ENCODE results near the gene SRRT. TPM values are rescaled to one million over a fixed set of nuclear protein-coding genes. Genes with fewer than 3 reads are reported as not detected.
A peak's percentile ranks its signal among the peaks of the same experiment; 100 is the strongest.

SRRT gene
- total RNA-seq, 2 donors from 2014 or later = 105 to 182 TPM

DNA sequence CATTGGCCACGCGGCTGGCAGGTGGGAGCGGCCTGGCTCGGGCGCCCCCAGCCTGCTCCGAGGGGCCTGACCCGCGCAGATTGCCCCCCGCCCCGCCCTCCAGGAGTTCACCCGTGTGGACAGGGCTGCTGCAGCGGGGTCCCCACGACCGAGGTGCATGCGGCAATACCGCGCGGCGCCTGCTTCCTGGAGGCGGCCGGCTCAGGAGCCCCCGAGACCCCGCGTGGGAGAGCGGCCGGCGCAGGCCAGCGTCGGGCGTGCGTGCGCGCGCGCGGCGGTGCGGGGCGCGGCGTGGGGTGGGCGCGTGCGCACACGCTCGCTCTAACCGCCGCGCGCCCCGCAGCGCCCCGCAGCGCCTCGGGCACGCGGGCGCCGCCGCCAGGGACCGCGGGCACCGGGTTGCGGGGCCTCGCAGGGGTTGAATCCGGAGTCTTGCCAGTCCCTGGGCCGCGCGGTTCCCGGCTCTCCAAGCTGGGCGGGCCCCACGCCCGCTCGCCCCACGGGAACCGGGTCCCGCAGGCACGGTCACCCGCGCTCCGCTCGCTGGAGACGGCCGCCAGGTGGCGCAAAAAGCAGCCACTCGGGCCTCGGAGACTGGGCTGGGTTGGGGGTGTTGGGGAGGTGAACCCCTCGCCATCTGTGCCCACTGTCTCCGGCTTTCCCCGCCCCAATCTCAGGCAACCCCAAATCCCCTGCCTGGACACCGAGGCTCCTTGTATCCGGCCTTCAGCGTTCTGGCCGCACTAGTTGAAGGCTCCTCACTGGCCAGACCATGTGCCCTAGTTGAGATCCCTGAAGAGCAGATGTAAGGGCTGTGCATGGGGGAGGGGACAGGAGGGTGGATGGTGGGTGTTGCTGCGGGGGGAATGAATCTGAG lies 22.1 kb downstream of the SRRT start:
- Histone ChIP-seq H3K27ac (no peak overlapping the region), H3K36me3 (no peaks in the 10 kb centered on the region), H3K27me3 (replicated peaks; ENCODE audit: insufficient read depth) (no peaks in the 10 kb centered on the region), H3K9me3 (no peaks in the 10 kb centered on the region), H3K4me1 (replicated peaks) (peaks cover 10% of the 10 kb centered on the region), H3K4me3 (peak overlapping the region; percentile 8 to 26)
- intact Hi-C loops (cut with DNase I) = loop anchor here (1.0 kb wide), 1 partner anchor 162 kb away; no protein-coding TSS in a partner anchor
- peak; percentile 44 for DNase-seq (ENCODE audit: low spot score)
- TF ChIP-seq, protein P1, sequence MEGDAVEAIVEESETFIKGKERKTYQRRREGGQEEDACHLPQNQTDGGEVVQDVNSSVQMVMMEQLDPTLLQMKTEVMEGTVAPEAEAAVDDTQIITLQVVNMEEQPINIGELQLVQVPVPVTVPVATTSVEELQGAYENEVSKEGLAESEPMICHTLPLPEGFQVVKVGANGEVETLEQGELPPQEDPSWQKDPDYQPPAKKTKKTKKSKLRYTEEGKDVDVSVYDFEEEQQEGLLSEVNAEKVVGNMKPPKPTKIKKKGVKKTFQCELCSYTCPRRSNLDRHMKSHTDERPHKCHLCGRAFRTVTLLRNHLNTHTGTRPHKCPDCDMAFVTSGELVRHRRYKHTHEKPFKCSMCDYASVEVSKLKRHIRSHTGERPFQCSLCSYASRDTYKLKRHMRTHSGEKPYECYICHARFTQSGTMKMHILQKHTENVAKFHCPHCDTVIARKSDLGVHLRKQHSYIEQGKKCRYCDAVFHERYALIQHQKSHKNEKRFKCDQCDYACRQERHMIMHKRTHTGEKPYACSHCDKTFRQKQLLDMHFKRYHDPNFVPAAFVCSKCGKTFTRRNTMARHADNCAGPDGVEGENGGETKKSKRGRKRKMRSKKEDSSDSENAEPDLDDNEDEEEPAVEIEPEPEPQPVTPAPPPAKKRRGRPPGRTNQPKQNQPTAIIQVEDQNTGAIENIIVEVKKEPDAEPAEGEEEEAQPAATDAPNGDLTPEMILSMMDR (IDR thresholded peaks at IDR 0.05) = peak; percentile 49 to 89 (median 78)
- TF ChIP-seq POLR2AphosphoS5 (IDR thresholded peaks at IDR 0.05) (no peak), POLR2A (IDR thresholded peaks at IDR 0.05) (no peak)
- 4% methylated on average over 9 of the region's 95 CpGs for WGBS

DNA sequence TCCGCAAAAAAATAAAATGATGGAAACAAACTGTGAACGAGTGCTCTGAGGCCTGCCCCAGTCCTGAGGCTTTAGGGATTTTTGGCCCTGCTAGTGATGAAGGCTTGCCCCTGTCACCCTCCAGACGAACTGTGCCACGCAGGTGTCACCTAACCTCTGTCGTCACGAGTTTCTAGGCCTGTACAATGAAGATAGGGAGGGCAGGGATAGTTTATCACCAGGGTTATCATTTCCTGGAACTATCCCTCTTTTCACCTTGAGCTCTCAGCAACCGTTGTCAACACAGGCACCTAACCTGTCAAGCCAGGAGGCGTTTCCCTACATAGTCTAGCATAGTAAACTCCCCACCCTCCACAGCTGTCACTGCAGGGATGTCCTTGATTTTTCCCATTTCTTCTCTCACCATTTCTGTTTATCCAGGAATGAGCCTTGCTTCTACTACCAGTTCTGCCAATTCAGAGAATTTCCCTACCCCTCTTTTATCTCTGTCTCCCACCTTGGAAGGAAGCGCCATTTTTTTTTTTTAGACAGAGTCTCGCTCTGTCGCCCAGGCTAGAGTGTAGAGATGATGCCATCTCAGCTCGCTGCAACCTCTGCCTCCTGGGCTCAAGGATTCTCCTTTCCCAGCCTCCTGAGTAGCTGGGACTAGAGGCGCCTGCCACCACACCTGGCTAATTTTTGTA lies 23.0 kb downstream of the SRRT start:
- no peak for TF ChIP-seq POLR2A (IDR thresholded peaks at IDR 0.05)
- no peak for TF ChIP-seq POLR2AphosphoS5 (IDR thresholded peaks at IDR 0.05)
- TF ChIP-seq, protein P1 (IDR thresholded peaks at IDR 0.05) = no peak
- intact Hi-C loops (cut with DNase I) = loop anchor here (1.0 kb wide), 1 partner anchor 161 kb away; no protein-coding TSS in a partner anchor
- Histone ChIP-seq H3K4me3 (no peak overlapping the region), H3K4me1 (replicated peaks) (peaks cover 10% of the 10 kb centered on the region), H3K9me3 (no peaks in the 10 kb centered on the region), H3K36me3 (no peaks in the 10 kb centered on the region), H3K27me3 (replicated peaks; ENCODE audit: insufficient read depth) (no peaks in the 10 kb centered on the region), H3K27ac (no peak overlapping the region)
- WGBS = 68% methylated on average over 13 of the region's 13 CpGs
- no peak for DNase-seq (ENCODE audit: low spot score)

DNA sequence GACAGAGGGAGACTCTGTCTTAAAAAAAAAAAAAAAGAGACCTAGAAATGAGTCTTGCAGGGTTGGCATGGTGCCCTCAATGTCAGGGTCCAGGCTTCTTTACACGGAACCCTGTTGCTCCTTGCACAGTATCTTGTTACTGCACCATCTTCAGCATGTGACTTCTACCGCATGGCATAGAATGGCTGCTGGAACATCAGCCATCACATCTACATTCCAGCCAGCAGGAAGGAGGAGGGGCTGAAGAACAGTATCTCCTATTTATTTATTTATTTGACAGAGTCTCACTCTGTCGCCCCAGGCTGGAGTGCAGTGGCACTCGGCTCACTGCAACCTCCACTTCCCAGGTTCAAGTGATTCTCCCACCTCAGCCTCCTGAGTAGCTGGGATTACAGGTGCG lies 24.5 kb downstream of the SRRT start:
- Histone ChIP-seq H3K36me3 (no peaks in the 10 kb centered on the region), H3K4me1 (replicated peaks) (peaks cover 10% of the 10 kb centered on the region), H3K4me3 (no peak overlapping the region), H3K27ac (no peak overlapping the region), H3K27me3 (replicated peaks; ENCODE audit: insufficient read depth) (no peaks in the 10 kb centered on the region), H3K9me3 (no peaks in the 10 kb centered on the region)
- 90% methylated on average over 5 of the region's 5 CpGs for WGBS
- no peak for DNase-seq (ENCODE audit: low spot score)
- intact Hi-C loops (cut with DNase I) = no loop called here
- TF ChIP-seq, protein P1 (IDR thresholded peaks at IDR 0.05) = no peak
- TF ChIP-seq POLR2A (IDR thresholded peaks at IDR 0.05) = no peak
- TF ChIP-seq POLR2AphosphoS5 (IDR thresholded peaks at IDR 0.05) = no peak

DNA sequence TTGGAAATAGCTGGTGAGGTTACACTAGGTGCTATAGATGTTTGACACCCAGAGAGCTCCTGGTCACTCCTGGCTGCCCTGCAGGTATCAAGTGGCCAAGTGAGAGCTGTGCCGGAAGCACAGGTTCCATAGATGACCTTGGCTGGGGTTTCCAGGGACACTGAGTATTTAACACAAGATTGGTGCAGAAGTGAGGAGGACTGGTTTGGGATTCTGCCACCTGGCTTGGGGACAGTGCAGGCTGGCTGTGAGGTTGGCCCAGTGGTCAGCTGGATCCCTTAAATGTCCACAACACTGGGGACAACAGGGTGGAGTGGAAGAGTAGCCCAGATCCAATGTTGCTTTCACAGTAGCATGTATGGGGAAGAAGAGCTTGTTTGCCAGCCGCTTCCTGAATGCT lies 26.1 kb downstream of the SRRT start:
- H3K27ac ChIP-seq = no peak overlapping the region
- WGBS = 78% methylated on average over 2 of the region's 2 CpGs
- H3K4me3 ChIP-seq = no peak overlapping the region
- no peaks in the 10 kb centered on the region for H3K36me3 ChIP-seq
- TF ChIP-seq, protein P1 (IDR thresholded peaks at IDR 0.05) = no peak
- TF ChIP-seq POLR2AphosphoS5 (IDR thresholded peaks at IDR 0.05) (no peak), POLR2A (IDR thresholded peaks at IDR 0.05) (no peak)
- no peaks in the 10 kb centered on the region for H3K27me3 ChIP-seq (replicated peaks; ENCODE audit: insufficient read depth)
- H3K9me3 ChIP-seq = no peaks in the 10 kb centered on the region
- no peak for DNase-seq (ENCODE audit: low spot score)
- no peaks in the 10 kb centered on the region for H3K4me1 ChIP-seq (replicated peaks)
- intact Hi-C loops (cut with DNase I) = no loop called here

All from prostate gland (tissue), 2 donors.